HG02678 (cell line): ENCODE results near the gene IDH2.

Source experiments
- ATAC-seq: cut with Tn5 transposase; IDR thresholded peaks from one replicate; pipeline ENCODE4 v1.9.1; 2021; ENCODE audit warnings: mild to moderate bottlenecking, moderate library complexity; ENCODE audit not compliant: unreplicated experiment

IDH2 gene

GRCh38 chr15:90064911-90065681 is 37.2 kb downstream of the IDH2 start:
- no peak for ATAC-seq

DNA sequence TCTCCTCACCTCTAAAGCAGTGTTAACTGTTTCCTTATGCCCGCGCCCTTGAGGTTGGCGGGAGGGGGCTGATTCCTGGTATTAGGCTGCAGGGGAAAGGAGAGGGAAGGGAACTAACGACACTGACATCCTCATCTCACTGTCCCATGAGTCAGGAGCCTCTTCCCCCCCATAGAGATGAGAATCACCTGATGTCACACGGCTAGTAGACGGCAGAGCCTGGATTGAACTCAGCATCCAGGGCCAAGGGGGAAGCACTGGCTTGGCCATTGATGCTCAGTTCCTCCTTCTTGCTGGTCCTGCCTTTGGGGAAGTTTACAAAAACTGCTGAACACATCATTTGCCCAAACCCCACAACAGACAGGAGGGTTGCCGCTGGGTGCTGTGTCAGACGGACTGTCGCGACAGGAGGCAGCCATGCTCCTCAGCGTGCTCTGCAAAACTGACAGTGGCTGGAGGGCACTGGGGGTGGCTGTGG is 38.5 kb downstream of the IDH2 start:
- ATAC-seq: no peak

- no peak for ATAC-seq
These were observed 39.1 kb downstream of the IDH2 start for GRCh38 chr15:90062973-90063769.

DNA sequence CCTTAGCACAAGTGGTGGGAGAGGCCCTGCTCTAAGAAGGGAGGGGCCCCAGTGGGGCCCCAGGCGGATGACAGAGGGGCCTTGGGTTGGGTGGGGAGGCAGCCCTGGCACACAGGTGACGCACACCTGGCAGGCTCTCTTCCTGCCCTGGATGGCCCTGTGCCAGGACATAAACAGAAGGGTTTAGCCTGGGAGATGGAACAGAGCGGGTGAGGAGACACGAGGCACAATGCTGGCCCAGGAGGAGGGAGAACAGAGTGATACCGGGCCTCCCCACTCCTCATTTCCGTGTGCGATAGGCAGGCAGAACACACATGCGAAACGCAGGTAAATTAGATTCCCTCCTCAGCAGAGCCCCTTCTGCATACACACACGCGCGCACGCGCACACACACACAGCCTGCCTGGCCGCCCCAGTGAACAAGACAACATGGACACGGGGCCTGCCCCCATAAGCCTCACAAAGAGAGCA is 39.8 kb downstream of the IDH2 start:
- ATAC-seq: no peak

DNA sequence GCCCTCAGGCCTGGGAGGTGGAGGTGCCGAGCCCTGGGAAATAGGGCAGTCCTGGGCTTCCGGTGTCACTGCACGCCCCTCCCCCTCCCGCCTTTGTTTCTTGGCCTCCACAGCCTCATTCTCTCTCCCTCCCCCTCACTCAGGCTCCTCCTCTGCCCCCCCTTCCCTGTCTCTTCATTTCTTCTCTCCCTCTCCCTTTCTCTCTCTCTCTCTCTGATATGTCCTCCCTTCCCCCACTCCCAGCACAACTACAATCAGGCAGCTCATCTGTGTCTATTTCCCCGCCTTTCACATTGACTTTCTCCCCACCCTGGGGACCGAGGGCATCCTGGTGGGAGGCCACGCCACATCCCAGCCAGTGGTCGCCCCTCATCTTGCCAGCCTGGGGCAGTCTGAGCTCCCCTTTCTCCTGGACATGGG is 40.2 kb downstream of the IDH2 start:
- ATAC-seq: no peak

DNA sequence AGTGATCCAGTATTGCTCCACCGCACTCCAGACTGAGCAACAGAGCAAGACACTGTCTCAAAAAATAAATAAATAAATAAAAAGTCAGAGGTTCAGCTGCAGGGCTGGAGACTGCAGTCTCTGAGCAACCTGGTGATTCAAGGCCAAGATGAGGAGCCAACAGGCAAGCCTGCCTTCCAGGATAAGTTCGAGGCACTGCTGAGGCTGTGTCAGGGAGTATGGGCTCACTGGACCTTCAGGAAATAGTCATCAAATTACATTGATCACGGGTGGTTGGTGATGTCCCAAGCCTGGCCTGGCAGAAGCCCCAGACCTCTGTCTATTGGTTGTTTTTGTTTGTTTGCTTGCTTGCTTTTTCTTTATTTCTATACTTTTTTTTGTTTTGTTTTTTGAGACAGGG is 41.5 kb downstream of the IDH2 start:
- ATAC-seq: no peak

DNA sequence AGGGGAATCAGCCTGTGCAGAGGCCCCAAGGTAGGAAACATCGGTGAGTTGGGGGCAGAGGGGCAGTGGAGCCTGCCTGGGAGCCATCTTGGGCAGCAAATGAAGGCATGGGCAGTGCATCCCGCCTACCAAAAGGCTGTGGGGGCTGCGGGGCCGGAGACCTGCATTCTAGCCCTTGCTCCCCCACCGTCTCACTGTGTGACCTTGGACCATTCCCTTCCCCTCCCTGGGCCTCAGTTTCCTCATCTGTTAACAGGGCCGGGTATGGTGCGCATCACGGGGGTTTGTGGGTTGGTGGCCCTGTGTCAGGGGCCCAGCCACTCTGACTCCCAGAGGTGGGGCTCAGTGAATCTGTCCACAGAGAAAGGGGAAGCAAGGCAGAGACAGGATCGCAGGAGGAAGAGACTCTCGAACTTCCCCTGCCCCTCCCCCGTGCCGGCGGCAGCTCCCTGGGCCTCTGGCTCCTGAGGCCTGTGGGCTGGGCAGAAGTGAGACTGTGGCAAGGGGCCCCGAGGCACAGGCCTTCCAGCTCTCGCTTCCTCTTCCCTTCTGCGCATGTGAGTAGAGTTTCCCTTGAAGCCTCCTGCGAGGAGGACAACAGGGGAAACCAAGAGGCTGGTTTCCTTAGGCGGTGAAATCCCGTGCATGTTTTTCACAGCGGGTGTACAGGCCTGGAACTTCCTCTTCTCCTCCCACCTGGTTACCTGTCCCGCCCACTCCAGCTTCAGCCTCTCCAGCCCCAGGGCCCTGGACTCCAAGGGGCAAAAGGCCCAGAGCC is 42.9 kb downstream of the IDH2 start:
- ATAC-seq: peak; percentile 82

GRCh38 chr15:90058775-90059174 is 43.5 kb downstream of the IDH2 start:
- ATAC-seq: no peak

GRCh38 chr15:90058308-90058707 is 44.0 kb downstream of the IDH2 start:
- ATAC-seq: no peak

- ATAC-seq: no peak
These were observed 45.7 kb downstream of the IDH2 start for GRCh38 chr15:90056529-90056928.

DNA sequence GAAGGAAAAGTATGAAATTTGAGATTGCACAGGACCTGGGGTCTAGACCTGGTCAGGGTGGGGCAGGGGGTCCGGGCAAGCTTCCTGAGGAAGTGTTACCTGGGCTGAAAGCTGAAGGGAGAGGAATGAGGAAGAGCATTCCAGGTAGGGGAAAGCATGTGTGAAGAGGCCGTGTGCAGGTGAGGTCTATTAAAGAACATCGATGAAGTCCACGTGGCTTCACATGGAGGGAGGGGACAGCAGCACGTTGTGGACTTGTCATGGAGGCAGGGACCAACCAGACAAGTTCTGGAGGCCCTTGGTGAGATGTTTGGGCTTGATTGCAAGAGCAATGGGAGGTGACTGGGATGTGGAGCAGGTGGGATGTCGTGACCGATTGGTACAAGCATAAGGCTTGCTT is 47.1 kb downstream of the IDH2 start:
- ATAC-seq: no peak

- no peak for ATAC-seq
These were observed 47.6 kb downstream of the IDH2 start for GRCh38 chr15:90054618-90055097.

DNA sequence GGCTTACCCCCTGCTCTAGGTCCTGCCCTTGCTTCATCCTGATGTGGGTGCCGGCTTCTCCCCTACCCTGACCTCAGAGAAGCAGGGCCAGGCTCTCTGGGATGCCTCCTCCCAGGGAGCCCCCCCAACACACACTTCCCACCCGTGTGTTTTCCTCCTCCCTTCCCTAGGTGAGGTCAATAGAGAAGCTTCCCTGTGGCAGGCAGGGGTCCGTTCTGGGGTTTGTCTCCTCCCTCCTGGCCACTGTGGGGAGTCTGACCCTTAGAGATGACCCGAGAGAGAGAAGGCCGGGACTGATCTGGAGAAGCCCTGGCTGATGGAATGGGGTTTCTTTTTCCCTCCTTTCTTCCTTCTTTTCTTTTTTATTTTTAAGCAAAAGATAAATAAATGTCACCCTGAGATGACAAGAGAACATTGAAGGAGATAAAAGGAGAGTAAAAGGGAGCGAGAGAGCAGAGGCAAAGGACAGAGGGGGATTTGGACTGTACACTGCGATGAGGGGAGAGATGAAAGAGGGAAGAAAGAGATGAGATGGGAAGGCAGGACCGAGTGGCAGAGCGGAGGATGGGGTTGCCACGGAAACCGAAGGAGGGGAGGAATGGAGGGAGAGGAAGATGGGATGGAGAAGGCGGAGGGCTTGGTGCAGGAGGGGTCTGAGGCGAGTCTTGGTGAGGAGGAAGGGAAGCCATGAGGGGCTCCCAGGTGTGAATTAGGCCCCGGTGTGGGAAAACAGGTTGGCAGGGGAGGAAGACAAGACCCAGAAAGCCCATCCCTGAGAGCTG is 48.4 kb downstream of the IDH2 start:
- no peak for ATAC-seq

- no peak for ATAC-seq
These were observed 50.4 kb downstream of the IDH2 start for GRCh38 chr15:90051874-90052273.

DNA sequence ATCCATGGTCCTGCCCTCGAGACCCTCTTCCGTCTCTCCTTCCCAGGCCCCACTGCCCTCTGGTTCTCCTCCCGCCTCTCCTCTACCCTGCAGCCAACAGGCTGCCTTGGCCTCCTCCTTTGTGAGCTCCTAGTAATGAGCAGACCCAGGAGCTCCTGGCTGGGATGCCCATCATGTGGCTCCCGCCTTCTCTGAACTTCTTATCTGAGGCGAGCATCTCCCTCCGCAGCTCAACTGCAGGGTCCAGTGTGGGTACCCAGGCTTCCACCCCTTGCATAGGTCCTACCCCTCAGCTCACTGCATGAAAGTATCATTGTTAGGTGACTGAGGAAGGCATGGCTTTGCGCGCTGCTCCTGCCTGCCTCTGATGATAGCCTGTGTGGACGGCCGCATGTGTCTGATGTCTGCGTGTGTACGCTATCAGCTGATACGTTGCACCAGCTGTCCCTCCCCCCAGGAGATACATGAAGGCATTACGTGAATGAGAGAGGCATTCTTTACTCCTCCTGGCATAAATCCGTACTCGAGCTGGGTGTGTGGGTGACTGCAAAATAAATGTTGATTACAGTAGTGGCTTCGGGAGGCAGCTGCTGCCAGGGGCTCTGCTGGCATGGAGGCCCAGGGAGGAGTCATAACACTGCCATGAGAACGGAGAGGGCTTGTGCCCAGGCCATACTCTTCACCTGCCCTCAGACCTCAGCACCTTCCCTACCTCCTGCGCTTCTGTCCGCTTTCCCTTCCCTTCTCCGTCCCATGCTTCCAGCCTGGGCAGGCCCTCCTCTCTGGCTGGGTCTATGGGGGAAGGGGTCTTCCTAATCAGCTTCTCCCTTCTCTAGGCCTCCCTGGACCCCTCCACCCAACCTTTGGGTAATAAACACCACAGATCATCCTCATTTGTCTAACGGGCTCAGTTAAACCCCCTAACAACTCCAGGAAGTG is 52.3 kb downstream of the IDH2 start:
- no peak for ATAC-seq

- no peak for ATAC-seq
These were observed 53.2 kb downstream of the IDH2 start for GRCh38 chr15:90049030-90049429.

GRCh38 chr15:90047956-90048575 is 54.2 kb downstream of the IDH2 start:
- ATAC-seq: no peak

GRCh38 chr15:90046911-90047392 is 55.3 kb downstream of the IDH2 start:
- ATAC-seq: peak; percentile 69

DNA sequence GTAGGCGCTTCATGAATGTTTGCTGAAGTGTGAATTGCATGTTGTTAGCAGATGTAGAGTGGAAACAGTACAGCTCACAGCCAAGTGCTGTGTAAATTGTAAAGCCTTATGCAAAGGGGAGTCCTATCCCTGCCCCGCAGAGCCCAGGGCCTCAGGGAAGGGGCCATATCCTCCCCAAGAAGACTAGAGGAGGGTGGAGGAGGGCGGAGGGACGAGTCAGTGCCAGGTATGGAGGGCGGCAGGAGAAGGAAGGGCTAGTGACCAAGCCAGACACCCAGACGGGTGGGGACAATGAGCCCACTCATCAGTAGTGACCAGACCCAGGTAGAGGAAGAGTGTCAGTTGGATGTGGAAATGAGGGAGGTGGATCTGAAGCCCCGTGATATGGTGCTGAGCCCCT is 56.0 kb downstream of the IDH2 start:
- ATAC-seq: no peak
